A673 (cell line): ENCODE data around the gene NLGN1. TPM values are rescaled to one million over a fixed set of nuclear protein-coding genes. Genes with fewer than 3 reads are reported as not detected.

ENCODE experiments used
- BruUV-seq: library from RNA; stranded (reverse); fragments of 400-500 nt; replicated peaks from 2 replicates; lab custom pipeline; 2021; lab: Mats Ljungman, UMichigan
- CTCF ChIA-PET: fragments of 300-600 bp; sonication (Branson Sonifier 250); formaldehyde crosslinking; loops from one replicate; lab custom pipeline; 2022; ENCODE audit warnings: antibody characterized with exemption; lab: Charles Lee
- POLR2A ChIA-PET: fragments of 300-600 bp; sonication (Branson Sonifier 250); formaldehyde crosslinking; loops from one replicate; lab custom pipeline; 2022; ENCODE audit warnings: antibody characterized with exemption; ENCODE audit not compliant: low non-redundant PET; lab: Charles Lee
- DNase-seq: peaks from one replicate; pipeline ENCODE4 v3.0.0-alpha.2; 2015; ENCODE audit warnings: low spot score
- H3K27ac ChIP-seq: fragments of 200-600 bp; sonication (generic); 2 replicates; pipeline ENCODE4 v1.5.1; 2016; ENCODE audit warnings: mixed run types, low read depth, mild to moderate bottlenecking, mixed read lengths, antibody characterized with exemption, low read length; ENCODE audit not compliant: poor library complexity, severe bottlenecking
- H3K27me3 ChIP-seq: fragments of 200-600 bp; sonication (generic); replicated peaks from 2 replicates; pipeline ENCODE4 v1.6.1; 2017; ENCODE audit warnings: mixed run types, low read depth, mild to moderate bottlenecking, mixed read lengths, antibody characterized with exemption, low read length; ENCODE audit not compliant: insufficient read depth, poor library complexity
- H3K36me3 ChIP-seq: fragments of 200-600 bp; sonication (generic); 2 replicates; pipeline ENCODE4 v1.6.1; 2016; ENCODE audit warnings: mixed run types, mild to moderate bottlenecking, mixed read lengths, antibody characterized with exemption, low read length; ENCODE audit not compliant: insufficient read depth, poor library complexity, severe bottlenecking
- H3K4me1 ChIP-seq: fragments of 200-600 bp; sonication (generic); 2 replicates; pipeline ENCODE4 v1.6.1; 2017; ENCODE audit warnings: mixed run types, mild to moderate bottlenecking, mixed read lengths, antibody characterized with exemption, low read length; ENCODE audit not compliant: insufficient read depth, poor library complexity, severe bottlenecking
- H3K4me3 ChIP-seq: fragments of 200-600 bp; sonication (generic); 2 replicates; pipeline ENCODE4 v1.5.1; 2016; ENCODE audit warnings: low read depth, mixed run types, mild to moderate bottlenecking, mixed read lengths, low read length; ENCODE audit not compliant: poor library complexity, severe bottlenecking
- H3K9me3 ChIP-seq: fragments of 200-600 bp; sonication (generic); 2 replicates; pipeline ENCODE4 v1.6.1; 2016; ENCODE audit warnings: mixed run types, low read depth, mild to moderate bottlenecking, mixed read lengths, antibody characterized with exemption, low read length; ENCODE audit not compliant: poor library complexity, severe bottlenecking
- CTCF ChIP-seq: fragments of 300-800, 200-600 bp; sonication (generic); conservative IDR thresholded peaks from 2 replicates; pipeline ENCODE4 v1.5.1; 2017; ENCODE audit warnings: low read depth, mild to moderate bottlenecking, antibody characterized with exemption, low read length, moderate library complexity, mixed read lengths
- EZH2 ChIP-seq: fragments of 200-600 bp; sonication (generic); IDR thresholded peaks from 2 replicates; pipeline ENCODE4 v1.6.1; 2017; ENCODE audit warnings: borderline replicate concordance, low read depth, mild to moderate bottlenecking, mixed read lengths, antibody characterized with exemption, low read length; ENCODE audit not compliant: poor library complexity, severe bottlenecking
- intact Hi-C: fragments of 100-400 bp; cut with micrococcal nuclease; formaldehyde crosslinking; loops from one replicate; pipeline ENCODE4 v1.10.0; 2022; ENCODE audit not compliant: unreplicated experiment
- total RNA-seq: library from RNA; stranded (reverse); gene quantifications from 2 replicates; pipeline ENCODE4 v1.2.3, GENCODE V29; 2021

Gene NLGN1
- total RNA-seq, 1 experiment from 2014 or later: 0.39 TPM

GRCh38 chr3:173706630-173707029 lies 309.1 kb downstream of the NLGN1 start:
- Histone ChIP-seq H3K27me3 (no peaks in the 10 kb centered on the region), H3K36me3 (no peaks in the 10 kb centered on the region), H3K4me1 (no peaks in the 10 kb centered on the region), H3K27ac (no peak overlapping the region), H3K9me3 (no peaks in the 10 kb centered on the region), H3K4me3 (no peak overlapping the region)
- BruUV-seq: no TSS peak
- DNase-seq: no peak
- ChIA-PET POLR2A (no interaction called here), CTCF (no interaction called here)
- intact Hi-C loops: no loop called here
- no peak for TF ChIP-seq EZH2
- no peak for TF ChIP-seq CTCF

- Histone ChIP-seq H3K4me1 (no peaks in the 10 kb centered on the region), H3K9me3 (no peaks in the 10 kb centered on the region), H3K4me3 (no peak overlapping the region), H3K36me3 (no peaks in the 10 kb centered on the region), H3K27ac (no peak overlapping the region), H3K27me3 (no peaks in the 10 kb centered on the region)
- TF ChIP-seq CTCF: no peak
- BruUV-seq: no TSS peak
- ChIA-PET POLR2A (no interaction called here), CTCF (no interaction called here)
- DNase-seq: no peak
- intact Hi-C loops: no loop called here
Measured at GRCh38 chr3:173708191-173708590, 310.6 kb downstream of the NLGN1 start.

GRCh38 chr3:173709026-173709425 lies 311.5 kb downstream of the NLGN1 start:
- CTCF ChIA-PET: no interaction called here
- Histone ChIP-seq H3K4me1 (no peaks in the 10 kb centered on the region), H3K4me3 (no peak overlapping the region), H3K36me3 (no peaks in the 10 kb centered on the region), H3K27ac (no peak overlapping the region), H3K9me3 (no peaks in the 10 kb centered on the region), H3K27me3 (no peaks in the 10 kb centered on the region)
- BruUV-seq: no TSS peak
- POLR2A ChIA-PET: no interaction called here
- intact Hi-C loops: no loop called here
- TF ChIP-seq CTCF: no peak
- TF ChIP-seq EZH2: no peak
- no peak for DNase-seq
